ENCODE measurements around the gene NDFIP1. TPM values are rescaled to one million over a fixed set of nuclear protein-coding genes. Genes with fewer than 3 reads are reported as not detected.

The NDFIP1 gene
- polyA plus RNA-seq, 1 experiment: 11.2 TPM

DNA sequence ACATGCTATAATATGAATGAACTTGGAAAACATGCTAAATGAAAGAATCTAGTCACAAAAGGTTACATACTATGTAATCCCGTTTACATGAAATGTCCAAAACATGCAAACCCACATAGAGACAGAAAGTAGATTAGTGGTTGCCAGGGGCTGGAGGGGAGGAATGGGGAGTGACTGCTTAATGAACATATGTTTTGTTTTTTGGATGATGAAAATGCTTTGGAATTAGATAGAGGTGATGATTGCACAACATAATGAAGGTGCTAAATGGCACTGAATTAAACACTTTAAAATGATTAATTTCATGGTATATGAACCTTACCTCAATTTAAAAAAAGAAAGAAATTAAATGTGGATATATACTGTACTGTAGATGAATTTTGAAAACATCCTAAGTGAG is 17.6 kb upstream of the NDFIP1 start:
- ChIA-PET CTCF (no interaction called here), POLR2A (no interaction called here)
- H3K36me3 ChIP-seq (ENCODE audit: control insufficient read depth, insufficient read depth, low read length): no peaks in the 10 kb centered on the region

DNA sequence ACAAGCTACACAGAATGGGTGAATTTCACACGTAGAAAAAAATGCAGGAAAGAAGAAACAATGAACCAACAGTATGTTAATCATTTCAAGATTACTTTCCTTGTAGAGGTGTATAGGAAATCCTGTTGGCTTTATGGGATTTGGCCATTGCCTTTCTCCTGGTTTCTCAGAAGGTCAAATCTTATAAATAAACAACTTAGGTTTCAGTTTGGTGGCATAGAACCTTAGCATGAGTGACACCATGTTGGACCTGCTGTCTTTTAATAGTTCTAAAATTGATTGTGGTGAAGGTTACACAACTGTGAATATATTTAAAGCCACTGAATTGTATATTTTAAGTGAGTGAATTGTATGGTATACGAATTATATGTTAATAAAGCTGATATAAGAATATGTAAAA is 16.7 kb upstream of the NDFIP1 start:
- POLR2A ChIA-PET: no interaction called here
- TF ChIP-seq, protein P1, sequence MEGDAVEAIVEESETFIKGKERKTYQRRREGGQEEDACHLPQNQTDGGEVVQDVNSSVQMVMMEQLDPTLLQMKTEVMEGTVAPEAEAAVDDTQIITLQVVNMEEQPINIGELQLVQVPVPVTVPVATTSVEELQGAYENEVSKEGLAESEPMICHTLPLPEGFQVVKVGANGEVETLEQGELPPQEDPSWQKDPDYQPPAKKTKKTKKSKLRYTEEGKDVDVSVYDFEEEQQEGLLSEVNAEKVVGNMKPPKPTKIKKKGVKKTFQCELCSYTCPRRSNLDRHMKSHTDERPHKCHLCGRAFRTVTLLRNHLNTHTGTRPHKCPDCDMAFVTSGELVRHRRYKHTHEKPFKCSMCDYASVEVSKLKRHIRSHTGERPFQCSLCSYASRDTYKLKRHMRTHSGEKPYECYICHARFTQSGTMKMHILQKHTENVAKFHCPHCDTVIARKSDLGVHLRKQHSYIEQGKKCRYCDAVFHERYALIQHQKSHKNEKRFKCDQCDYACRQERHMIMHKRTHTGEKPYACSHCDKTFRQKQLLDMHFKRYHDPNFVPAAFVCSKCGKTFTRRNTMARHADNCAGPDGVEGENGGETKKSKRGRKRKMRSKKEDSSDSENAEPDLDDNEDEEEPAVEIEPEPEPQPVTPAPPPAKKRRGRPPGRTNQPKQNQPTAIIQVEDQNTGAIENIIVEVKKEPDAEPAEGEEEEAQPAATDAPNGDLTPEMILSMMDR (IDR thresholded peaks at IDR 0.05; ENCODE audit: insufficient read depth, low read depth, low read length): no peak
- DNase-seq (ENCODE audit: low read depth): no peak
- Histone ChIP-seq H3K36me3 (ENCODE audit: control insufficient read depth, insufficient read depth, low read length) (no peaks in the 10 kb centered on the region), H3K4me3 (ENCODE audit: low read depth, low read length) (no peak overlapping the region), H3K27me3 (ENCODE audit: control insufficient read depth, insufficient read depth, low read length) (peaks cover 2% of the 10 kb centered on the region; the same call in 1 of the 2 replicates)
- CTCF ChIA-PET: no interaction called here

More for the DNA sequence above, 17.6 kb upstream of the NDFIP1 start:
- TF ChIP-seq, protein P1 (IDR thresholded peaks at IDR 0.05; ENCODE audit: insufficient read depth, low read depth, low read length): no peak
- Histone ChIP-seq H3K4me3 (ENCODE audit: low read depth, low read length) (no peak overlapping the region), H3K27me3 (ENCODE audit: control insufficient read depth, insufficient read depth, low read length) (peaks cover 5% of the 10 kb centered on the region)
- no peak for DNase-seq (ENCODE audit: low read depth)

DNA sequence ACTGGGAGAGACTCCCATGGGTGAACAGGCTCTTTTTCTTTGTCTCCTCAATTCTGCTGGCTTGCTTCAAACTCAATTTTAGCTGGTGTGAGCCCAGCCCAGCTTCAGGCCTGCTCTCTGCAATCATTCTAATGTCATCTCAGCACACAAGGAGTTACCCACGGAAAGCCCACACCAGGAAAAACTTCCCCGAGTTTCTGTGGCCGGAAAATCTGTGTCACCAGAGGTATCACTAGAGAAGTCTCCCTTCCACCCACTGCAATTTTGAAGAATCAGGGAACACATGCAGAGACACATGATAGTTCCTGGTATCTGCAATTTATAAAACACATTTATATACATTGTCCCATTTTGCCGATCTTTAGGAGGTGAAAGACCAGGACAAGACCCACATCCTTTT is 13.5 kb upstream of the NDFIP1 start:
- Histone ChIP-seq H3K27me3 (ENCODE audit: control insufficient read depth, insufficient read depth, low read length) (no peaks in the 10 kb centered on the region), H3K4me3 (ENCODE audit: low read depth, low read length) (no peak overlapping the region), H3K36me3 (ENCODE audit: control insufficient read depth, insufficient read depth, low read length) (no peaks in the 10 kb centered on the region)
- no peak for DNase-seq (ENCODE audit: low read depth)
- POLR2A ChIA-PET: no interaction called here
- TF ChIP-seq, protein P1 (IDR thresholded peaks at IDR 0.05; ENCODE audit: insufficient read depth, low read depth, low read length): no peak
- CTCF ChIA-PET: no interaction called here

DNA sequence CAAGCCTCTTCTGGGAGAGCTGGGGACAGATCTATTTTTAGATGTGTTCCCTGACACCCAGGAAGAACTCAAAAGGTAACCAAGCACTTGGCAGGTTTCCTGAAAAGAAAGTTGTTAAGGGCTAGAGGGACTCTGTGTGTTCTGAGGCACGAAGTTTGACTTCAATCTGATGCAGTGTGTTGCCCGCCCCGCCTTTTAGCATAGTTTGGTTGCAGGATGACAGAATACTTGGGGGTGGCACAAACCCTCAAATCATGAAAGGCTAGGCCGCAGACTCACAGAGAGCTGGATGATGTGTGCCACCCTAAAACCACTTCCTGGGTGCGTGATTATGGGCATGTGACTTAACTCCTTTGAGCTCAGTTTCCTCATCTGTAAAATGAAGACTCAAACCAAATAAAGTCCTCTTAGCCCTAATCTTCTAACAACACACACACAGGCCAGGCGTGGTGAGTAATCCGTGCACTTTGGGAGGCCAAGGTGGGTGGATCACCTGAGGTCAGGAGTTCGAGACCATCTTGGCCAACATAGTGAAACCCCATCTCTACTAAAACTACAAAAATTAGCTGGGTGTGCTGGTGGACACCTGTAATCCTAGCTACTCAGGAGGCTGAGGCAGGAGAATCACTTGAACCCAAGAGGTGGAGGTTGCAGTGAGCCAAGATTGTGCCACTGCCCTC is 12.8 kb upstream of the NDFIP1 start:
- no peaks in the 10 kb centered on the region for H3K36me3 ChIP-seq (ENCODE audit: control insufficient read depth, insufficient read depth, low read length)
- TF ChIP-seq, protein P1 (IDR thresholded peaks at IDR 0.05; ENCODE audit: insufficient read depth, low read depth, low read length): no peak
- ChIA-PET POLR2A (no interaction called here), CTCF (interaction anchor here (0.5 to 0.8 kb wide), 2 partner anchors 81 to 458 kb away, joined by 3 read pairs; no protein-coding TSS in a partner anchor)
- no peaks in the 10 kb centered on the region for H3K27me3 ChIP-seq (ENCODE audit: control insufficient read depth, insufficient read depth, low read length)
- no peak overlapping the region for H3K4me3 ChIP-seq (ENCODE audit: low read depth, low read length)
- DNase-seq (ENCODE audit: low read depth): no peak

DNA sequence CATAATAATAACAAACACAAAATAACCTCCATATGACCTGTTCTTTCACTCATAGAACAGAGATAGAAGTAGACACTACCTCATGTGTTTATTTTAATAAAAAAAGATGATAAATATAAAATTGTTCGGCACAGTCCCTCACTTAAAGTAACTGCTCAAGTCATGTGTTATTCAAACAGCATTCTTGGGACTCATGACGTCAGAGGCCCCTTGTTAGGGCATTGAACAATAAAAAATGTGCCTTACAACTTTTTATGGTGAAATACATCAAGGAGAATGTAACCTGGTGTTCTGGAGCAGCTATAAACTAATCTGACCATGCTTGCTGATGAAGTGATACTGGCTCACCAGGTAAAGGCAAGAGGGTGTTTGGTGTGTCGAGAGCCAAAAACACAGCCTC is 12.2 kb upstream of the NDFIP1 start:
- Histone ChIP-seq H3K4me3 (ENCODE audit: low read depth, low read length) (no peak overlapping the region), H3K27me3 (ENCODE audit: control insufficient read depth, insufficient read depth, low read length) (no peaks in the 10 kb centered on the region), H3K36me3 (ENCODE audit: control insufficient read depth, insufficient read depth, low read length) (no peaks in the 10 kb centered on the region)
- CTCF ChIA-PET: interaction anchor here (0.5 to 0.8 kb wide), 2 partner anchors 82 to 457 kb away, joined by 3 read pairs; no protein-coding TSS in a partner anchor
- POLR2A ChIA-PET: no interaction called here
- no peak for DNase-seq (ENCODE audit: low read depth)
- TF ChIP-seq, protein P1 (IDR thresholded peaks at IDR 0.05; ENCODE audit: insufficient read depth, low read depth, low read length): no peak

All from BJ (cell line).